PC-3 (cell line): ENCODE results near the gene KCTD16. TPM values are rescaled to one million over a fixed set of nuclear protein-coding genes. Genes with fewer than 3 reads are reported as not detected.

Source experiments
- ATAC-seq: fragments of 200-7000 bp; cut with Tn5 transposase; 2 replicates; pipeline ENCODE4 v1.9.1; 2020; ENCODE audit warnings: mild to moderate bottlenecking, moderate library complexity
- BruUV-seq: library from RNA; stranded (reverse); fragments of 400-500 nt; replicated peaks from 2 replicates; lab custom pipeline; 2021; lab: Mats Ljungman, UMichigan
- CTCF ChIA-PET: fragments of 300-600 bp; sonication (Branson Sonifier 250); formaldehyde crosslinking; loops from one replicate; lab custom pipeline; 2022; ENCODE audit warnings: antibody characterized with exemption; lab: Charles Lee
- POLR2A ChIA-PET: fragments of 300-600 bp; sonication (Branson Sonifier 250); formaldehyde crosslinking; loops from one replicate; lab custom pipeline; 2022; ENCODE audit warnings: antibody characterized with exemption; ENCODE audit not compliant: unreplicated experiment; lab: Charles Lee
- DNase-seq: peaks from one replicate; pipeline ENCODE4 v3.0.0-alpha.2; 2015
- H2AFZ ChIP-seq: fragments of 300-600 bp; sonication (generic); 2 replicates; pipeline ENCODE4 v1.6.0; 2016; ENCODE audit warnings: antibody characterized with exemption, low read length
- H3F3A ChIP-seq: fragments of 300-600 bp; sonication (generic); one replicate; pipeline ENCODE4 v1.6.0; 2017; ENCODE audit warnings: antibody characterized with exemption, low read length, control low read depth, mild to moderate bottlenecking; ENCODE audit not compliant: unreplicated experiment
- H3K27ac ChIP-seq: fragments of 300-600 bp; sonication (generic); 2 replicates; pipeline ENCODE4 v1.5.1; 2016; ENCODE audit warnings: mild to moderate bottlenecking, low read length
- H3K27me3 ChIP-seq: fragments of 300-600 bp; sonication (generic); 2 replicates; pipeline ENCODE4 v1.6.1; 2016; ENCODE audit warnings: low read length, mixed read lengths
- H3K36me3 ChIP-seq: fragments of 300-600 bp; sonication (generic); 2 replicates; pipeline ENCODE4 v1.6.1; 2016; ENCODE audit warnings: low read depth, mixed run types, low read length, mixed read lengths
- H3K4me1 ChIP-seq: fragments of 300-600 bp; sonication (generic); 2 replicates; pipeline ENCODE4 v1.5.1; 2016; ENCODE audit warnings: low read length; ENCODE audit not compliant: insufficient read depth
- H3K4me2 ChIP-seq: fragments of 300-600 bp; sonication (generic); 2 replicates; pipeline ENCODE4 v1.6.0; 2016; ENCODE audit warnings: low read length
- H3K4me3 ChIP-seq: fragments of 300-600 bp; sonication (generic); 2 replicates; pipeline ENCODE4 v1.5.1; 2016; ENCODE audit warnings: mild to moderate bottlenecking, low read length, mixed read lengths
- H3K79me2 ChIP-seq: fragments of 300-600 bp; sonication (generic); 2 replicates; pipeline ENCODE4 v1.6.1; 2017; ENCODE audit warnings: low read length, mixed read lengths
- H3K9ac ChIP-seq: fragments of 300-600 bp; sonication (generic); 2 replicates; pipeline ENCODE4 v1.6.0; 2016; ENCODE audit warnings: mild to moderate bottlenecking, low read length
- H3K9me2 ChIP-seq: fragments of 300-600 bp; sonication (generic); replicated peaks from 2 replicates; pipeline ENCODE4 v1.6.1; 2016; ENCODE audit warnings: mixed run types, low read length, mixed read lengths
- H3K9me3 ChIP-seq: fragments of 300-600 bp; sonication (generic); 2 replicates; pipeline ENCODE4 v1.6.1; 2016; ENCODE audit warnings: low read length, mixed read lengths
- H4K20me1 ChIP-seq: fragments of 300-600 bp; sonication (generic); 2 replicates; pipeline ENCODE4 v1.6.1; 2016; ENCODE audit warnings: low read length, mixed read lengths
- CTCF ChIP-seq: fragments of 300-600 bp; sonication (generic); conservative IDR thresholded peaks from 2 replicates; pipeline ENCODE4 v1.5.1; 2017; ENCODE audit warnings: antibody characterized with exemption, low read depth, mild to moderate bottlenecking, low read length
- EZH2 ChIP-seq: fragments of 300-600 bp; sonication (generic); IDR thresholded peaks from one replicate; pipeline ENCODE4 v1.6.1; 2017; ENCODE audit warnings: antibody characterized with exemption, mild to moderate bottlenecking, low read length; ENCODE audit not compliant: unreplicated experiment
- EZH2phosphoT487 ChIP-seq: fragments of 300-600 bp; sonication (generic); IDR thresholded peaks from 2 replicates; pipeline ENCODE4 v1.6.1; 2018; ENCODE audit warnings: mild to moderate bottlenecking, antibody characterized with exemption, low read length, borderline replicate concordance
- intact Hi-C: fragments of 100-400 bp; cut with micrococcal nuclease; formaldehyde crosslinking; loops from 2 replicates; pipeline ENCODE4 v1.9.0; 2023
- total RNA-seq: library from RNA; depleted of rRNA; stranded (reverse); fragments of >200 nt; gene quantifications from 2 replicates; pipeline ENCODE4 v1.2.3, GENCODE V29; 2014

The KCTD16 gene
- total RNA-seq, 1 experiment from 2014 or later, result not detected

- no peaks in the 10 kb centered on the region for H3F3A ChIP-seq
- no peak overlapping the region for H3K9ac ChIP-seq
- no peaks in the 10 kb centered on the region for H3K4me1 ChIP-seq
- CTCF ChIA-PET, result no interaction called here
- H3K4me3 ChIP-seq, result no peak overlapping the region
- H3K9me3 ChIP-seq, result no peaks in the 10 kb centered on the region
- H4K20me1 ChIP-seq, result no peaks in the 10 kb centered on the region
- H3K36me3 ChIP-seq, result no peaks in the 10 kb centered on the region
- no peaks in the 10 kb centered on the region for H3K79me2 ChIP-seq
- no TSS peak for BruUV-seq
- TF ChIP-seq EZH2, result no peak
- no peak for TF ChIP-seq CTCF
- TF ChIP-seq EZH2phosphoT487, result no peak
- POLR2A ChIA-PET, result no interaction called here
- no peak overlapping the region for H3K27ac ChIP-seq
- intact Hi-C loops, result no loop called here
- H2AFZ ChIP-seq, result no peak overlapping the region
- no peaks in the 10 kb centered on the region for H3K27me3 ChIP-seq
- H3K9me2 ChIP-seq, result no peaks in the 10 kb centered on the region
- ATAC-seq (no peak), DNase-seq (no peak)
- H3K4me2 ChIP-seq, result no peak overlapping the region
Observed at GRCh38 chr5:144451187-144451973, 280.7 kb downstream of the KCTD16 start.

GRCh38 chr5:144453753-144454152, 283.1 kb downstream of the KCTD16 start:
- BruUV-seq, result no TSS peak

More at GRCh38 chr5:144453753-144454152, 283.1 kb downstream of the KCTD16 start:
- intact Hi-C loops, result no loop called here
- Histone ChIP-seq H3K36me3 (no peaks in the 10 kb centered on the region), H3K9ac (no peak overlapping the region), H3K4me2 (no peak overlapping the region), H3K4me1 (no peaks in the 10 kb centered on the region), H3K27ac (no peak overlapping the region), H3F3A (no peaks in the 10 kb centered on the region), H2AFZ (no peak overlapping the region), H3K9me3 (no peaks in the 10 kb centered on the region), H4K20me1 (no peaks in the 10 kb centered on the region), H3K79me2 (no peaks in the 10 kb centered on the region), H3K9me2 (no peaks in the 10 kb centered on the region), H3K4me3 (no peak overlapping the region), H3K27me3 (no peaks in the 10 kb centered on the region)
- TF ChIP-seq EZH2 (no peak), EZH2phosphoT487 (no peak), CTCF (no peak)
- DNase-seq (no peak), ATAC-seq (no peak)
- POLR2A ChIA-PET, result no interaction called here
- CTCF ChIA-PET, result no interaction called here
